HTERT RPE-1 (cell line): ENCODE measurements around the gene MRM2.

Source experiments
- in situ Hi-C: fragments of 300-500 bp; cut with MboI; formaldehyde crosslinking; loops from 4 replicates; pipeline ENCODE4 v1.14.3; 2020; ENCODE audit warnings: low sequenced_read_pairs

MRM2 gene

GRCh38 chr7:2248984-2249694 lies 7.1 kb upstream of the MRM2 start:
- in situ Hi-C loops, result no loop called here

- in situ Hi-C loops, result no loop called here
Measured at GRCh38 chr7:2247141-2247995, 5.4 kb upstream of the MRM2 start.

GRCh38 chr7:2245883-2246675 lies 4.1 kb upstream of the MRM2 start:
- in situ Hi-C loops, result no loop called here

GRCh38 chr7:2244404-2244995 lies 2.5 kb upstream of the MRM2 start:
- in situ Hi-C loops, result no loop called here

- in situ Hi-C loops, result no loop called here
Measured at GRCh38 chr7:2243458-2243857, 1.5 kb upstream of the MRM2 start.

- in situ Hi-C loops, result no loop called here
Measured at GRCh38 chr7:2242541-2243429, 780 bp upstream of the MRM2 start.

- in situ Hi-C loops, result no loop called here
Measured at GRCh38 chr7:2239242-2239641, 2.8 kb downstream of the MRM2 start.

GRCh38 chr7:2237109-2237602 lies 4.8 kb downstream of the MRM2 start:
- in situ Hi-C loops, result no loop called here

- in situ Hi-C loops, result no loop called here
Measured at GRCh38 chr7:2233926-2234325, 8.1 kb downstream of the MRM2 start.

GRCh38 chr7:2232766-2233520 lies 9.1 kb downstream of the MRM2 start, which contains the start of gene MAD1L1:
MAD1L1 (minus strand) TSS chr7:2232945; CDS start chr7:2230133, 2,812 bp downstream.
- in situ Hi-C loops, result no loop called here

- in situ Hi-C loops, result no loop called here
Measured at GRCh38 chr7:2231992-2232765, 9.8 kb downstream of the MRM2 start.

GRCh38 chr7:2230882-2231281 lies 11.1 kb downstream of the MRM2 start:
- in situ Hi-C loops, result no loop called here

GRCh38 chr7:2230226-2230625 lies 11.8 kb downstream of the MRM2 start:
- in situ Hi-C loops, result no loop called here

- in situ Hi-C loops, result no loop called here
Measured at GRCh38 chr7:2229467-2229866, 12.5 kb downstream of the MRM2 start.

GRCh38 chr7:2228921-2229320 lies 13.1 kb downstream of the MRM2 start:
- in situ Hi-C loops, result no loop called here

- in situ Hi-C loops, result no loop called here
Measured at GRCh38 chr7:2227699-2228098, 14.3 kb downstream of the MRM2 start.

GRCh38 chr7:2225830-2226229 lies 16.2 kb downstream of the MRM2 start:
- in situ Hi-C loops, result no loop called here

GRCh38 chr7:2225336-2225735 lies 16.7 kb downstream of the MRM2 start:
- in situ Hi-C loops, result no loop called here
